Prostate gland (tissue), 2 donors: ENCODE measurements around the gene SCMH1.

Source experiments
- POLR2A ChIP-seq: fragments of 450-650 bp; IDR thresholded peaks from one replicate; pipeline ENCODE4 v1.6.1; 2016; ENCODE audit warnings: antibody characterized with exemption, mild to moderate bottlenecking
- POLR2AphosphoS5 ChIP-seq: sonication (generic); formaldehyde crosslinking; IDR thresholded peaks from one replicate; pipeline ENCODE4 v1.6.1; 2017; ENCODE audit warnings: antibody characterized with exemption
- TF ChIP-seq, protein P1 (sequence below), 4 experiments: fragments of 200-600 bp in 2 of 4; fragments of 450-650 bp in 2 of 4; sonication (generic) in 2 of 4; IDR thresholded peaks; 1 replicate in 3 of 4; 2 replicates in 1 of 4; pipeline ENCODE4 v1.5.1; 2016 to 2019; ENCODE audit warnings: antibody characterized with exemption in 4 of 4, mild to moderate bottlenecking in 2 of 4, moderate library complexity in 2 of 4

DNA sequence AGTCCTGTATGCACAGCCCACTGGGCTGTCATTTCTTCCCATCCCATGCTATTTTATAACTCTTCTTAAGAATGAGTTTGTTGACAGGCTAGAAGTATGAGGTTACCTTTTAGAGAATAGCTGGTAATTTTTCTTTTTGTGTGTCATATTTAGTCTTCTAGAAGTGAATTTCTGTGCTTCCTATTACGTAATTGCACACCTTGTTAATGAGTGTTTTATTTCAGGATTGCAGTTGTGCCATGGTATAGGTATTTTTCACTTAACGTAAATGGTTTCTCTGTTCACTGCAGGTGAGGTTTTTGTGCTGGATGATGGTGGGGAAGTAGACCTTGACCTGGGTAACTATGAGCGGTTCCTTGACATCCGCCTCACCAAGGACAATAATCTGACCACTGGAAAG lies 257.6 kb downstream of the SCMH1 start:
- TF ChIP-seq POLR2A (no peak), POLR2AphosphoS5 (no peak)
- TF ChIP-seq, protein P1, sequence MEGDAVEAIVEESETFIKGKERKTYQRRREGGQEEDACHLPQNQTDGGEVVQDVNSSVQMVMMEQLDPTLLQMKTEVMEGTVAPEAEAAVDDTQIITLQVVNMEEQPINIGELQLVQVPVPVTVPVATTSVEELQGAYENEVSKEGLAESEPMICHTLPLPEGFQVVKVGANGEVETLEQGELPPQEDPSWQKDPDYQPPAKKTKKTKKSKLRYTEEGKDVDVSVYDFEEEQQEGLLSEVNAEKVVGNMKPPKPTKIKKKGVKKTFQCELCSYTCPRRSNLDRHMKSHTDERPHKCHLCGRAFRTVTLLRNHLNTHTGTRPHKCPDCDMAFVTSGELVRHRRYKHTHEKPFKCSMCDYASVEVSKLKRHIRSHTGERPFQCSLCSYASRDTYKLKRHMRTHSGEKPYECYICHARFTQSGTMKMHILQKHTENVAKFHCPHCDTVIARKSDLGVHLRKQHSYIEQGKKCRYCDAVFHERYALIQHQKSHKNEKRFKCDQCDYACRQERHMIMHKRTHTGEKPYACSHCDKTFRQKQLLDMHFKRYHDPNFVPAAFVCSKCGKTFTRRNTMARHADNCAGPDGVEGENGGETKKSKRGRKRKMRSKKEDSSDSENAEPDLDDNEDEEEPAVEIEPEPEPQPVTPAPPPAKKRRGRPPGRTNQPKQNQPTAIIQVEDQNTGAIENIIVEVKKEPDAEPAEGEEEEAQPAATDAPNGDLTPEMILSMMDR (IDR thresholded peaks at IDR 0.05): no peak
